Erythroblast (primary cell): Measurements from ENCODE around the gene SCAF4.

Experiments used
- DNase-seq, 2 experiments: peaks; one replicate each; lab custom pipeline; 2025; lab: John Stamatoyannopoulos, UW
- GATA1 ChIP-seq: IDR thresholded peaks from 2 replicates; pipeline ENCODE4 v1.6.1; 2011; ENCODE audit warnings: low read depth, mild to moderate bottlenecking, control low read depth, low read length, moderate library complexity
- POLR2A ChIP-seq: IDR thresholded peaks from 2 replicates; pipeline ENCODE4 v1.6.1; 2011; ENCODE audit warnings: mild to moderate bottlenecking, low read length

Gene SCAF4

DNA sequence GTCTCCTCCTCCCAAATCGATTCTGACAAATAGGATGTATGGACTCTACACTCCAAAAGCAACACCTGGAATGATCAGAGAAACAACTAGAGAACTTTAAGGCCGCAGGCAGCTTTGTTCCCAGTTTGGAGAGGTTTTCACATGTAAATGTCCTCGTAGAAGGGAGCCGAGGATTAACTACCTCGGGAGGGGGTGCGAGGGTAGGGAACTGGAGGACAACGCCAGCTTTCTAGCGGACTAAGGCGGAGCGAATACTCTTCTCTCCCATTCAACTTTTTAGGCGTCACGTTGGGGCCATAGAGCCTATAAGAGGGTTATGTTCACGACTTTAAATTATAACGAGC lies 1.2 kb downstream of the SCAF4 start:
- peak; percentile 55 to 72 for DNase-seq
- no peak for TF ChIP-seq GATA1

DNA sequence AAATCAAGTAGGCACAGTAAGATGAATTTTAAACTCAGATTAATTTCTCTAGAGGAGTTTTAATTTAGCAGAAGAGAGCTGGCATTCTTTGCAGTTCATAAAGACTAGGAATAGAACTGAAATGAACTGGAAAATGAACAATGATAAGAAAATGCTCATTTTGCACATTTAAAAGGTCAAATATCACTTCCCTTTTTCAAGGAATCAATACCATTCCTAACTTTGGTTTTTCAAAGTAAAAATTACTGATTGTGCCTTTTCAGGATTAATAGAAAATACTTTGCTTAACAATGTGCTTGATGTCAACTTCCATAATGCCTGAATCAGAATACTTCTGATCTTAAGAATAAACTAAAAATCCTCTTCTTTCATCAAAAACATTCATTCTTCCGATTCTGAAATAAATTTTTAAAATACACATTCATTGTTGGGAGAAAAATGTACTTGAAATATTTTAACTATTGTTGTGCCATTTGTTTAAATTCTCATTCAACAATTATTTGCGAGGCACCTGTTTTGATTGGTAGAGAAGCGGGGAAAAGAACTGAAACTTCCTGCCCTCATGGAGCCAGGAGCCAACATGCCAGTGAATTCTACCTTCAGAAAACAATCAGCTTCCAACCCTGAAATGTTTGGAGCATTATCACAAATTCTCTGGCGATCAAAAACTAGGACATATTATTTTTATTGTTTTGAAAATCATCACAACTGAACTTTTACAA lies 2.1 kb downstream of the SCAF4 start:
- DNase-seq = no peak
- no peak for TF ChIP-seq POLR2A
- no peak for TF ChIP-seq GATA1

DNA sequence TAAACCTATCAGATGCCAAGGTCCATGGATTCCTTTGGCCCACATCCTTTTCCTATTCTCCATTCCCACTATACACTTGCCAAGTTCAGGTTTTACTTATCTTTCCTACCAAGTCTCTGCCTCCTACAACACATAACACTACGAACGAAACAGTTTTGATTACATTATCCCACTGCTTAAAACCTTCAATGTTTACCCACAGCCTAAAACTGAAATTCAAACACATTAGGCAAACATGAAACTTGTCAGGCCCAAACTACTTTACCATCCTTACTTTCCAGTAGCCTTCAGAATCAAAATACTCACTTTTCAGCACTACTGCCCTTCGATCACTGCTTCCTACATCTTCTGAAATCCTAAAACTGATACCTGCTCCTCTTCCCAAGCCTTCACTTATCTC lies 3.0 kb downstream of the SCAF4 start:
- no peak for DNase-seq
- TF ChIP-seq GATA1 = no peak
- TF ChIP-seq POLR2A = no peak

DNA sequence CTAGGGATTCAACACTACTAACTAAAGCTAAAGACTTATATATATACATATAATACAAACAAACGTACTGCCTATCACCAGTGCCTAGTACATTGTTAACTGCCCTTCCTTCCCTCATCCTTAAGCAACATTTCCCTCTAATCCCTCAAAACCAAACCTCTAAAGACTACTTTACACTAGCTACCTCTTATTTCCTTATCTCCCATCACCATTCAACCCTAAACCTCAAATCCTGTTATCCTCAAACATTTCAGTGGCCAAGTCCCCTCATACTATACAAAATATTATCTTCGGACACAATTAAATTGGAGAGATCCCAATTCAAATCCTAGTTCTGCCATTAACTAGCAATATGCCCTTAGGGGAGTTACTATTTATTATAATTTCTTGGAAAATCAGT lies 3.7 kb downstream of the SCAF4 start:
- TF ChIP-seq POLR2A = no peak
- no peak for TF ChIP-seq GATA1
- DNase-seq = no peak

DNA sequence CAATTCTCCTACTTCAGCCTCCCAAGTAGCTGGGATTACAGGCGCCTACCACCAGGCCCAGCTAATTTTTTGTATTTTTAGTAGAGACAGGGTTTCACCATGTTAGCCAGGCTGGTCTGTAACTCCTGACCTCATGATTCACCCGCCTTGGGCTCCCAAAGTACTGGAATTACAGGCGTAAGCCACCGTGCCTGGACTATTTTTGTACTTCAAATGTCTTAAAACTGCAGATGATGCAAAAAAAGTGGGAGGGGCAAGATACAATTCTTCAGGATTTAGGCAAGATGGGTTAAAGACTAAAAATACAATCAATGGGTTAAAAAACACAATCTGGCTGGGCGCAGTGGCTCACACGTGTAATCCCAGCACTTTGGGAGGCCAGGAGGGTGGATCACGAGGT lies 4.7 kb downstream of the SCAF4 start:
- no peak for DNase-seq
- TF ChIP-seq POLR2A = no peak
- no peak for TF ChIP-seq GATA1

DNA sequence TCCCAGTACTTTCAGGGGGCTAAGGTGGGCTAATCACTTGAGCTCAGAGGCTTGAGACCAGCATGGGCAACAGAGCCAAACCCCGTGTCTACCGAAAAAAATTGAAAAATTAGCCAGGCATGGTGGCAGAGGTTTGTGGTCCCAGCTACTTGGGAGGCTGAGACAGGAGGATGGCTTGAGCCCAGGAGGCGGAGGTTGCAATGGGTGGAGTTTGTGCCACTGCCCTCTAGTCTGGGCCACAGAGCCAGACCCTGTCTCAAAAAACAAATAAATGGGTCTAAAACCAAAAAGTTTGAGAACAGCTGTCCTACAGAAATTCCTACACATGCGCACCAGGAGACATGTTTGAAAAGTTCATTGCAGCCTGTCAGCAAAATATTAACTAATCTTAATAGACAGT lies 5.5 kb downstream of the SCAF4 start:
- TF ChIP-seq GATA1 (no peak), POLR2A (no peak)
- no peak for DNase-seq

DNA sequence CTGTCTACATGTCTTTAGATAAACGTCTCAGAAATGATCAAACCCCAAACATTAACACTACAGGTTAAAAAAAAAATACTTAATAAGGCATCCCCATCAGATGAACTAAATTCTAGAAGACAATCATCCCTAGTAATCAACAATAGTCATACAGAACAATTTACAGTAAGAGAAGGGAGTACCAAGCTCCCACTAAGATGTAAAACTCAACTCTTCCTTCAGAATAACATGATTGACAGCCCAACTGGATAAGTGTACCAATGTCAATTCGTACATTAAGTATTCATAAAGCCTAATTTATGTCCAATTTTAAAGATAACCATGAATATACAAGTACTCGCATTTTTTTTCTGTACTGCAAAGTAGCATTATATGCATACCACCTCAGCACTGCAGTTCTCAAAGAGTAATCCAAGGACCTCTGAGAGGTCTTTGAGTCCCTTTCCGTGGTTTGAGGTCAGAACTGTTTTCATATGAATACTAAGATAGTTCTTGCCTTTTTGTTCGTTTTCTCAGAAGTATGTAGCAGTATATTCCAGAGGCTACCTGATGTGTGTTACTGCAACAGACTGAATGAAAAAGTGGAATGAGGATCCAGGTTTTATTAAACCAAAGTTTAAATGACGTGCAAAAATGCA lies 6.6 kb downstream of the SCAF4 start:
- DNase-seq = no peak
- TF ChIP-seq GATA1 = no peak
- no peak for TF ChIP-seq POLR2A

DNA sequence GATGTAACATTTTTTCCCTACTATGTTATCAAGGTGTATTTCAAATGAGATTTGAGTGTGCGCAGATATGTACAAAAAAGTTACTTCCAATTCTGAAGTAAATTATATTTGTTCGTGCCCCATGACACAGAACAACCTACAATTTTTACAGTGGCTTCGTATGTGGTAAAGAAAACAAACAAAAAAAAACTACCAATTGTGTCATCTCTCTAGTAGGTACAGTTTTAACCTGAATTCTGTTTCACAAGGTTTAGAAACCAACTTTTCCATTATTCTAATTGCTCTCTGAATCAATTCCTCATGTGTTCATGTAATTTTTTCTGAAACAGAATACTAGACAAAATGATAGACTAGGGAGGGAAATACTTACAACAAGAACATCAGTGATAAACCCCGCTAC lies 7.4 kb downstream of the SCAF4 start:
- DNase-seq = no peak
- TF ChIP-seq GATA1 = no peak
- no peak for TF ChIP-seq POLR2A

DNA sequence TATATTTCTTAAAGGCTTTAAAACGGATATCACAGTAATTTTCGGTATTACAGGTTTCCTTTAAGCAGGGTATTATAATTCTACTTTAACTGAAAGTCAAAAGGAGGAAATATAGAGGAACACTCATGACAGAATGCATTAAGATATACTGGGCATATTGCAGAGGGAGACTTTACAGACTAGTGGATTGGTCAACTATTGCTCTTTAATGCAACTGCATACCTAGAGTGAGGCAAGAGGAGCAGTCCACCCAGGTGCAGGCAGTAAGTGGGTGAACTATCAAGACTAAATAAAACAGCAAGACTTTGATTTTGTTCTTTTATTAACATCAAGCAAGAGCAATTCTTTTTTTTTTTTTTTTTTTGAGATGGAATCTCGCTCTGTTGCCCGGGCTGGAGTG lies 10.5 kb downstream of the SCAF4 start:
- TF ChIP-seq POLR2A (no peak), GATA1 (no peak)
- no peak for DNase-seq

DNA sequence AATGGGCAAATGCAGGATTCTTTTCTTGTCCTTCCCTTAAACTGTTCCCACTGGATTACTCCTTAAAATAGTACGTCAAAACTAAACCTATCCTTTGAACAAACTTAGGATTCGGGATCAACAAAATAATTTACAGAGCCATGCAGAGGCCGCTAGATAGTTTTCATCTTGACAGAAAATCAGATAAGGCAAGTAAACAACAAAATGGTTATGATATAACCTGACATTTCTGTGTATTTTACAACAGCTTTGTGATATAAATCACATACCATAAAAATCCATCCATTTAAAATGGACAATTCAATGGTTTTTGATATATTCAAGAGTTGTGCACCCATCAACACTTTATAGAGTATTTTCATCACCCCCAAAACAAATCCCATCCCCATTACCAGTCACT lies 11.2 kb downstream of the SCAF4 start:
- TF ChIP-seq POLR2A = no peak
- DNase-seq = no peak

DNA sequence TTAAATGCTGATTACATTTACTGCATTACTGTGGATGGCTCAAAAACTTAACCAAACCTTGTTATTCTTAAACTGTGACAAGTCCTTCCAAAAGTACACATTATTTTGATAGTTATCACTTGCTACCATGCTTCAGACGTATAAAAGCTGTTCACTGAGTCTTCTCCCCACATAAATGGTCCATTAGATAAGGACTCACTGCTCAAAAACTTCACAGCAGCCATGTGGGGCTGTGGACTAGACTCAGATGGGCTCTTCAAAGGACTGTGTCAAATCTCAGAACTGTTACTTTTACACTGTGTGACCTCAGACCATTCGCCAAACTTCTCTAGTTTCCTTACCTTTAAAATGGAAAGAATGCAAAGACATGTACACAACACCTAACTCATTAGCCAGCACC lies 11.6 kb downstream of the SCAF4 start:
- TF ChIP-seq GATA1 = no peak
- TF ChIP-seq POLR2A = no peak
- peak; percentile 60 to 82 for DNase-seq

DNA sequence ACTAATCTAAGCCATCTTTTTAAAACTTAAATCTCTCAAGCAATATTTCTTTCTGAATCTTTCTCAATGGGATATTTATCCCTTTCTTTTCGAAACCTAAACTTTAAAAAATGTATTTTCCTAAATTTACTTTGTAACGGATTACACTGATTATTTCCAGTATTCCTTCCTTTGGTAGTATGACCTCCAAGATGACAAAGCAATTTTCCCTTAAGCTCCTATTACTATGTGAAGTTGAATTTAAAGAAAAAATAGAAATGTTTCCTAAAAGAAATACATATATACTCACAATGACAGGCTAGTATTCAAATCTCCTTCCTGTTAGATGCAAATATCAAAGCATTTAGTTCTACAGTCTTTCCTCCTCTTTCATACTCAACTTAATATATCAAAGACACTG lies 15.8 kb downstream of the SCAF4 start:
- TF ChIP-seq POLR2A = no peak
- DNase-seq = no peak

DNA sequence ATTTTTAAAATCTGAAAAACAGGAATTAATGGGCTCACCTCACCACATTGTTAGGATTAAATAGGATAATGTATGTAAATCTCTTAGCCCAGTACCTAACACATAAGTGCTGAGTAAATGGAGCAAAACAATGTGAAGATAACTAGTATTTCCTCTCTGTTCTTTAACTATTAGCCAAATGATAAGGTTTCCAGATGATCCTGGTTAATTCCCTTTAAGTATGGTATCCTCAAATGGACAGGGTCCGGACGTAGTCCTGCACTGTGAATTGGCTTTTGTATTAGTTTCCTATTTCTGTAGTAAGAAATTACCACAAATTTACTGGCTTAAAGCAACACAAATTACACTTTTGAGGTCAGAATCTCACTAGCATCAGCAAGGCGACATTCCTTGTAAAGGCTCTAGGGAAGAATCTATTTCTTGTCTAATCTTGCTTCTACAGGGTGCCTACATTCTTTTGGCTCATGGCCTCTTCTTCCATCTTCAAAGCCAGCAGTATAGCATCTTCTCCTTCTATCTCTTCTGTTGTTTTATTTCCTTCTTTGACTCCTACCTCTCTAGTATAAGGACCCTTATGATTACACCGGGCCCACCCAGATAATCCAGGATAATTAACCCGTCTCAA lies 17.1 kb downstream of the SCAF4 start:
- peak; percentile 16 to 46 for DNase-seq
- no peak for TF ChIP-seq GATA1
- no peak for TF ChIP-seq POLR2A

DNA sequence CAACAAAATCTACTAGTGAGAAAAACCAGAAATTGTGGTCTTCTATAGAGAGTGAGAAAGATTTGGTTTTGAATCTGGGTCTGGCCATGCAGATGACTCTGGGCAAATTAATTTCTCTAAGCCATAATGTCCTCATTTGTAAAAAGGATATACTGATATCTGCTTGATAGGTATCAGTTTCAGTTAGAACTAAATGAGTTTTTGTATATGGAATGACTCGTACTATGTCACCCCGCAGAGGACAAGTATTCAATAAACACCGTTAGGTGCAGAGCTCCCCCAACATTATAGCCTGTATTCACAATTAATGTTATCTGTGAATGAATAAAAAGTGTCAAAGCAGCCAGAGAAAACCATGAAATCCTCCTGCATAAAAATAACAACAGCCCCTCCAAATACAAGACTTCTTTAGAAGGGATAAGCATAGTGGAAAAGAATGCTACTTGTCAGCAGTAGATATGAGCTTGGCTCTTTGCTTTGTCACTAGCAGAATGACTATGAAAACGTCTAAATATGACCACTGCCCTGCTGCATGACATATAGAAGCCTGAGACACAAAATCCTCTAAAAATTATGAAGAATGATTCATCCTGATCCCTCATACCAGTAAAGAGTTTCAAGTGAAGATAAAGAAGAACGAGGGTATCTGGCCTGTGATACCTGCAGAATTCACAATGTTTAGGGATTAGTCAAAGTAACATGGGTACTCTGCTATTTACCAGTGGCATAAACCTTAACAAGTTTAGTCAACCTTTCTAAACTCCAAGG lies 17.8 kb downstream of the SCAF4 start:
- TF ChIP-seq POLR2A = no peak
- TF ChIP-seq GATA1 = no peak

DNA sequence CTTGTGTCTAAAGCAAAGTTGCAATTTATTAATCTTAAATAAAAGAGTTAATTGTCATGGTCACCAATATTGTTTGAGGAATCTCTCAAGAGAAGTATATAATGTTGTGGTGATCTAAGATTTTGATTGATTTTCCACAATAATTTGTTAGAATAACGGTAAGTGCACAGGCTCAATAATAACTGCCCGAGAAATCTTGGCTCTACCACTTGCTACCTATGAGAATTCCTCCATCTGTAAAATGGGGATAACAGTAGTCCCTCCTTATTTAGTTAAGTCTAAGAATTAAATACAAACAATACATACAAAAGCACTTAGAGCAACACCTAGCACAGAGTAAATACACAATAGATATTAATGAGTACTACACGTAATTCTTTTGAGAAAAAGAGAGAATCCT lies 18.8 kb downstream of the SCAF4 start:
- DNase-seq = no peak
- no peak for TF ChIP-seq POLR2A
- TF ChIP-seq GATA1 = no peak

More for the DNA sequence above, 17.8 kb downstream of the SCAF4 start:
- DNase-seq = peak; percentile 73 to 74
